IMR-90 (cell line): Measurements from ENCODE around the gene AK6.

Experiments
- CEBPB ChIP-seq: IDR thresholded peaks from 2 replicates; pipeline ENCODE4 v1.6.1; 2012; ENCODE audit warnings: low read depth, low read length, improper control_type of control experiment
- CHD1 ChIP-seq: IDR thresholded peaks from 2 replicates; pipeline ENCODE4 v1.6.1; 2012; ENCODE audit warnings: low read depth, low read length, improper control_type of control experiment
- FOS ChIP-seq: fragments of 150-350 bp; IDR thresholded peaks from 2 replicates; pipeline ENCODE4 v1.6.1; 2016; ENCODE audit warnings: low read depth, low read length
- MAFK ChIP-seq: IDR thresholded peaks from 2 replicates; pipeline ENCODE4 v1.6.1; 2012; ENCODE audit warnings: low read depth, low read length, improper control_type of control experiment
- MAZ ChIP-seq: IDR thresholded peaks from 2 replicates; pipeline ENCODE4 v1.6.1; 2012; ENCODE audit warnings: low read depth, mild to moderate bottlenecking, low read length, improper control_type of control experiment, moderate library complexity, borderline replicate concordance
- MXI1 ChIP-seq: IDR thresholded peaks from 2 replicates; pipeline ENCODE4 v1.6.1; 2012; ENCODE audit warnings: low read depth, mild to moderate bottlenecking, low read length, moderate library complexity, borderline replicate concordance
- POLR2A ChIP-seq: IDR thresholded peaks from 2 replicates; pipeline ENCODE4 v1.6.1; 2012; ENCODE audit warnings: mild to moderate bottlenecking, low read depth, low read length
- RAD21 ChIP-seq: IDR thresholded peaks from 2 replicates; pipeline ENCODE4 v1.6.1; 2012; ENCODE audit warnings: low read length, improper control_type of control experiment
- RFX5 ChIP-seq: IDR thresholded peaks from 2 replicates; pipeline ENCODE4 v1.8.0; 2012; ENCODE audit warnings: low read depth, mild to moderate bottlenecking, low read length, moderate library complexity
- SMC3 ChIP-seq: fragments of 150-350 bp; IDR thresholded peaks from 2 replicates; pipeline ENCODE4 v1.6.1; 2016; ENCODE audit warnings: low read depth, mild to moderate bottlenecking, antibody characterized with exemption, low read length, moderate library complexity
- TF ChIP-seq, protein P1 (sequence below): conservative IDR thresholded peaks from 2 replicates; pipeline ENCODE4 v1.5.1; 2012; ENCODE audit warnings: mild to moderate bottlenecking, low read depth, low read length, improper control_type of control experiment
- TF ChIP-seq, protein P2 (sequence below): fragments of 150-350 bp; IDR thresholded peaks from 2 replicates; pipeline ENCODE4 v1.6.1; 2017; ENCODE audit warnings: mild to moderate bottlenecking, antibody characterized with exemption, low read length, low read depth

DNA sequence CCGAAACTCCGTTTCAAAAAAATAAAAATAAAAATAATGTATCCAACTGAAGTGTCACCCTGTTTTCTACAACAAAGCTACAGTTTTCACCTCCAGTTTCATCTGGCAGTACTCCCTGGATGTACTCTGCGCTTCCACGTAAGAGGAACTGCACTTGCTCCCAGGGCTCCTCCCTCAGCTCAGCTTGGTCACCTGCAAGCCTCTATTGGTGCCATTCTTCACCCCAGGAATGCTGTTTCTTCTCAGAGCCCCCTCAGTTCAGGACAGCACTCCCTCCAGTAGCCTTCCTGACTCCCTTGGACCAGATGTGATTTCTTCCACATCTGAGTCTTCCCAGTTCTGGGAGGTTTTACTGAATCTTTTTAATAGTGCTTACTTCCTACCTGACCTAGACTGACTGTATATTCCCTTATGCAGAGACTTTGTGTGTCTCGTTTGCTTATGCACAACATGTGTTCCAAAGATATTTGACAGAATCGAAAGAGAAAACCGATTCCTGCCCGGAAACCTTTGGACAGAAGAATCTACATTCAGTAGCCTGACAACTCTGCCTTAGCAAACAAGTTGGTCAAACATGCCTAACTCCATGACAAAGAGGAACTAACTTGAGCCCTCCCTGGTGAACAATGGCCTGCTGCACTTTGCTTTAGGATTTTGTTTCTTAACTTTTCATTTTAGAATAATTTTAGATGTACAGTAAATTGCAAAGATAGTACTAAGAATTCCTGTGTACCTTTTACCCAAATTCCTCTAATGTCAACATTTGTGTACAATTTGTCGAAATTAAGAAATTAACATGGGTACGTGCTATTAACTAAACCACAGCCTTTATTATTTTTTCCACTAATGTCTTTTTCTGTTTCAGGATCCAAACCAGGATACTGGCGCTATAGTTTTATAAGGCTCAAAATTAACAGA, 37.5 kb downstream of the AK6 start:
- TF ChIP-seq POLR2A: no peak
- TF ChIP-seq MAFK: no peak
- TF ChIP-seq, protein P1, sequence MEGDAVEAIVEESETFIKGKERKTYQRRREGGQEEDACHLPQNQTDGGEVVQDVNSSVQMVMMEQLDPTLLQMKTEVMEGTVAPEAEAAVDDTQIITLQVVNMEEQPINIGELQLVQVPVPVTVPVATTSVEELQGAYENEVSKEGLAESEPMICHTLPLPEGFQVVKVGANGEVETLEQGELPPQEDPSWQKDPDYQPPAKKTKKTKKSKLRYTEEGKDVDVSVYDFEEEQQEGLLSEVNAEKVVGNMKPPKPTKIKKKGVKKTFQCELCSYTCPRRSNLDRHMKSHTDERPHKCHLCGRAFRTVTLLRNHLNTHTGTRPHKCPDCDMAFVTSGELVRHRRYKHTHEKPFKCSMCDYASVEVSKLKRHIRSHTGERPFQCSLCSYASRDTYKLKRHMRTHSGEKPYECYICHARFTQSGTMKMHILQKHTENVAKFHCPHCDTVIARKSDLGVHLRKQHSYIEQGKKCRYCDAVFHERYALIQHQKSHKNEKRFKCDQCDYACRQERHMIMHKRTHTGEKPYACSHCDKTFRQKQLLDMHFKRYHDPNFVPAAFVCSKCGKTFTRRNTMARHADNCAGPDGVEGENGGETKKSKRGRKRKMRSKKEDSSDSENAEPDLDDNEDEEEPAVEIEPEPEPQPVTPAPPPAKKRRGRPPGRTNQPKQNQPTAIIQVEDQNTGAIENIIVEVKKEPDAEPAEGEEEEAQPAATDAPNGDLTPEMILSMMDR: no peak
- TF ChIP-seq FOS: no peak
- no peak for TF ChIP-seq RAD21
- TF ChIP-seq CHD1: no peak
- TF ChIP-seq RFX5: no peak
- TF ChIP-seq CEBPB: no peak
- no peak for TF ChIP-seq MXI1
- TF ChIP-seq SMC3: no peak
- TF ChIP-seq, protein P2, sequence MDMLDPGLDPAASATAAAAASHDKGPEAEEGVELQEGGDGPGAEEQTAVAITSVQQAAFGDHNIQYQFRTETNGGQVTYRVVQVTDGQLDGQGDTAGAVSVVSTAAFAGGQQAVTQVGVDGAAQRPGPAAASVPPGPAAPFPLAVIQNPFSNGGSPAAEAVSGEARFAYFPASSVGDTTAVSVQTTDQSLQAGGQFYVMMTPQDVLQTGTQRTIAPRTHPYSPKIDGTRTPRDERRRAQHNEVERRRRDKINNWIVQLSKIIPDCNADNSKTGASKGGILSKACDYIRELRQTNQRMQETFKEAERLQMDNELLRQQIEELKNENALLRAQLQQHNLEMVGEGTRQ: no peak
- no peak for TF ChIP-seq MAZ
